GM19043 (cell line): ENCODE data around the gene APOD.
"Not testable (repeated sequence)": the region's sequence is repeated elsewhere in the genome, so short reads cannot be mapped to it uniquely, and the experiment has no call there.

Experiments
- ATAC-seq: cut with Tn5 transposase; IDR thresholded peaks from one replicate; pipeline ENCODE4 v1.9.1; 2021; ENCODE audit warnings: low read depth; ENCODE audit not compliant: unreplicated experiment

The APOD gene

DNA sequence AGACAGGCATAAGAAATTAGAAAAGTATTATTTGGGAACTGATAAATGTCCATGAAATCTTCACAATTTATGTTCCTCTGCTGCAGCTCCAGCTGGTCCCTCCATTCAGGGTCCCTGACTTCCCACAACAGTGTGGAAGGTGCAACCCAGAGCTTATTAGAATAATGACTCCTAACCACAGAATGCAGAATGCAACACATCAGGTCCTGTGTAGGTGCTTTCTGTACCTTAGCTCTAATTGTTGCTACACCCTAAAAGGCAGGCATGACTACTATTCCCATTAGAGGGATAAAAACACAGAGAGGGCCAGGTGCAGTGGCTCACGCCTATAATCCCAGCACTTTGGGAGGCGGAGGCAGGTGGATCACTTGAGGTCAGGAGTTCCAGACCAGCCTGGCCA lies 6.6 kb upstream of the APOD start:
- not testable (repeated sequence) for ATAC-seq

DNA sequence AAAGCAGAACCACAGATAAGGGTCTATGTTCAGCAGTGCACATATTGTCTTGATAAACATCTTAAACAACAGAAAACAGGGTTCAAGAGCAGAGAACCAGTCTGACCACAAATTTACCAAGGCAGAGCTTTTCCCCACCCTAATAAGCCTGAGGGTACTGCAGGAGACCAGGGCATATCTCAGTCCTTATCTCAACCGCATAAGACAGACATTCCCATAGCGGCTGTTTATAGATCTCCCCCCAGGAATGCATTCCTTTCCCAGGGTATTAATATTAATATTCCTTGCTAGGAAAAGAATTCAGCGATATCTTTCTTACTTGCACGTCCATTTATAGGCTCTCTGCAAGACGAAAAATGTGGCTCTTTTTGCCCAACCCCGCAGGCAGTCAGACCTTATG lies 6.1 kb upstream of the APOD start:
- ATAC-seq: not testable (repeated sequence)

DNA sequence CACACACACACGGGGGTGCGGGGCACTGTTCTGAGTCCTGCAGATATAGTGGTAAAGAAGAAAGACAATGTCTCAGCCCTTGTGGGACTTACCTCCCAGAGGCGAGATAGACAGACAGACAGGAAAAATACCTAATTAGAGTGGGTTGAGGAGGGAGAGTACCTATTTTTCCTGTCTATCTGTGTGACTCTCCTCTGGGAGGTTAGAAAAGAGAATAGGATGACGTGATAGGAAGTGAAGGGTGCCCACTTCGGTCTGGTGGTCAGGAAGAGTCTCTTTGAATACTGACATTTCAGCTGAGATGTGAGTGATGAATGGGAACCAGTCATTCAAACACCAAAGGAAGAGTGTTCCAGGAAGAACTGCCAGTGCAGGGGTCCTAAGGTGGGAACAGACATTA lies 4.1 kb upstream of the APOD start:
- ATAC-seq: no peak

DNA sequence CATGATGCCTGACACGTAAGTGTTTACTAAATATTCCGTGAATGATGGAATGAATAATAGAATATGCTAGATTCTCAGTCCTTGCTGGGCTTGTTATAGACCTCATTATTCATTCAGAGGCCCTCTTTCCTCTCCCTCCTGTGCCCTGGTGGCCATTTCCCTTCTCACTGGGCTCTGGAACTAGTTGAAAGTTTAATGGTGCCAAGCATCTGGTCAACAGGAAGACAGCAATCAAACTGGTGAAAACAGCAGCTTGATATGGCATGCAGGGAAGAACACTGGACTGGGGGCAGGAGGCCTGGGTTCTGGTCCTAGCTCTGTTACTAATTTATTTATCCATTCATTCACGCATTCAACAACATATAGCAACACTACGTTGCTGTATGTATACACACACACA lies 3.7 kb upstream of the APOD start:
- ATAC-seq: no peak

- ATAC-seq: no peak
These were observed 767 bp upstream of the APOD start for GRCh38 chr3:195584543-195584870.

GRCh38 chr3:195582947-195583346 lies 793 bp downstream of the APOD start:
- ATAC-seq: no peak

GRCh38 chr3:195580744-195581443 lies 2.8 kb downstream of the APOD start:
- ATAC-seq: no peak

GRCh38 chr3:195579281-195579680 lies 4.5 kb downstream of the APOD start:
- ATAC-seq: no peak

DNA sequence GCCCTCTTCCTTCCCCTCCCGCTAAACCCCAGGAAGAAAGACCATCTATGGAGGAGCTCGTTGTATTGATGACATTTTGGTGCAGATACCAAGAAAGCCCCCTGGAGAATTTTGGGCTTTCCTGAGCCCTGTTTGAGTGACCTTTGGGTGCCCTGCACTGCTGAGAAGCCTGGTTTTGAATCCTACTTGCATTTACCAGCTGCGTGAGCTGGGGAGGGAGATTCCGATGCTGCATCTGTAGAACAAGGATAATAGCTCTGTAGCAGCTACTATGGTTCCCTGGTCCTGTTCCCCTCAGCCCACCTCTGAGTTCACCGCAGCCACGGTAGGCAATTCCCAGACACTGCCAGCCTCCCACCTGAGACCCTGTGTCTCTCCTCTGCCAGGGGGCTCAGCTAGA lies 5.2 kb downstream of the APOD start:
- no peak for ATAC-seq

GRCh38 chr3:195577645-195578177 lies 6.0 kb downstream of the APOD start:
- no peak for ATAC-seq

GRCh38 chr3:195574497-195575304 lies 9.0 kb downstream of the APOD start:
- ATAC-seq: no peak

GRCh38 chr3:195573611-195574496 lies 9.9 kb downstream of the APOD start:
- ATAC-seq: no peak

DNA sequence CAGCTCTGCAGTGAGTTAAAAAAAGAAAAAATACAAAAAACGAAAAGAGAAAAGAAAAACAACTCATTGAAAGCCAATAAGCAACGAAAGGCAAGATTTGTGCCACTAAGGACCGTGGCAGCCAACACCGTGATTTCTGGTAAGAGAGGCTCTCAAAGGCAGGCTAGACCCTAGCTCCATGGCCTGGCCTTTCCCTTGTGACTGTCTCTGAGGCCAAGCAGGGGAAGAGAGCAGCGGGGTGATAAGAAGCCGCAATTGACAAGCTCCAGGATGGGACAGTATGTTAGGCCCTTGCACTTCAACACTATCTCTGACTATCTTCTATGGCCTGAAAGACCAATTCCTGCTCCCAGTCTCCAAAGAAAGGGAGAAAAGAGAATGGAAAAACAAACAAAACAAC lies 12.4 kb downstream of the APOD start:
- no peak for ATAC-seq

DNA sequence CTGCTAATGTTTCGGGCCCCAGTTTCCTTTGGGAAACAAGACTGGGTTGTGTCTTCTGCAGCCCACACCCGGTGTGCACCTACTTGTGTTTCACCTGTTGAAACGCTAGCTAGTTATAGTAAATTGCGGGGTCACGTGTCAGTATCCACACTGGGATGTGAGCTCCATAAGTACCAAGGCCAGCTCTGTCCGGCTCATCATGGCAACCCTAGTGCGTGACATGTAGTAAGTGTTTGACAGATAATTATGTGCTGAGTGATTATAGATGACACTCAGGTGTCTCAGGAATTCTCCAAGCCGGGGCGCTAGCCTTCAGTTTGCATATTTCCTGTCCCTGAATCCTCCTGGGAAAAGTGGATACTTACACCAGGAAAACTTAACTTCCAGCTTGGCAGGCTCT lies 12.8 kb downstream of the APOD start:
- ATAC-seq: no peak

DNA sequence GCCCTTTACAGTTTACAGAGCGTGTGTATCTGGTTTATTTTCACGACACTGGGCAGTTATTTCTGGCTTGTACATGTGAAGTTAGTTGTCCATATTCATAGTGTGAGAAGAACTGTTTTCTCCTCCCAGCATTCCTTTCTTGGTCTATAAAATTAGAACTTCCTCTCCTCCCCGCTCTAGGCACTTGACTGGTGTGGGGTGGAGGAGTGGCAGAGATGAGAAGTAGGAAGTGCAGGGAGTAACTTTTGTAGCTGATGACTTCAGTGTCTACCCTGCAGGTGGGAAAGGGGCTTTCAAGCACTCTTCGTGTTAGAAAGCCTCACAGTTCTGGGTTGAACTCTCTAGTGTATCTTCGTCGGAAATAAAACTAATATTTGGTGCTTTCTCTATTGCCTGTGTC lies 13.4 kb downstream of the APOD start:
- ATAC-seq: no peak

DNA sequence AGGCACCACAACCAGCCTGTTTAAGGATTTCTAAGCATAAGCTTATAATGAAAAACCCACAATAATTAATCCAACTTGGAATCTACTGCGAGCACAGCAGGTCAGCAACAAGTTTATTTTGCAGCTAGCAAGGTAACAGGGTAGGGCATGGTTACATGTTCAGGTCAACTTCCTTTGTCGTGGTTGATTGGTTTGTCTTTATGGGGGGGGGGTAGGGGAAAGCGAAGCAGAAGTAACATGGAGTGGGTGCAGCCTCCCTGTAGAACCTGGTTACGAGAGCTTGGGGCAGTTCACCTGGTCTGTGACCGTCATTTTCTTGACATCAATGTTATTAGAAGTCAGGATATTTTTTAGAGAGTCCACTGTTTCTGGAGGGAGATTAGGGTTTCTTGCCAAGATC lies 15.1 kb downstream of the APOD start:
- no peak for ATAC-seq

- no peak for ATAC-seq
These were observed 16.9 kb downstream of the APOD start for GRCh38 chr3:195566797-195567196.

DNA sequence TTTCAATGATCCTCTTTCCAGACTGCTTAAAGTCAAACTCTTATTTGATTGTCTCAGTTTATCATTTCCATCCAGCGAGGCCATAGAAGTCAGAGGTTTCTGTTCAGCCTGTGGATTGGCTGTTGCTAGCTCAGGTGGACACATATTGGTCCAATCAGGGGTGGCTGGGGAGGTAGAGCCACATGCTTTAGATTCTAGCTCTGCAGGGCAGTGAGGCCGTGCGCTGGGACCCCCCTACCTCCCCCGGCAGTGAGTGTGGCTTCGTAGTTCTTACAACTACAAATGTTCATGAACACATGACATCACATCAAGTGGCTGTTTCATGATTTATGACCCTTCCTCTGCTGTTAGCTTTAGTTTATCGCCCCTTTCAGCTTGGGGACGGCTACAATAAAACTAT lies 18.0 kb downstream of the APOD start:
- no peak for ATAC-seq

DNA sequence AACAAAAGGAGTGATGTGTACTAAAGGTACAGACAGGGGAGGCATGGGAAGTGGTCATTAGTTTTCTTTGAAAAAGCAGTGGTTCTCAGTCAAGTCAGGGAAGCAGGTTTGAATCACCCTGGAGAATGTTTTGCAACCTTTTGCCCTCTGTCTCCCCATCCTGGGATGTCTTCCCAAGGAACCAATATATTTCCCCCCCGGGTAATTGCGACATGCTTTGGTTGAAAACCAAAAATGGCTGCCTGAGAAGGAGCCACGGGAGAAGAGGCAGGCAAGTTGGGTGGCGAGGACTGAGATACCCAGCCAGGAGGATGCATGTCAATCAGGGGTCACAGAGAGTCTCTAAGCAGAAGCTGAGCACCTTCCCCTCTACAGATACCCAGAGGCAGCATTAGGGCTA lies 20.4 kb downstream of the APOD start:
- no peak for ATAC-seq

DNA sequence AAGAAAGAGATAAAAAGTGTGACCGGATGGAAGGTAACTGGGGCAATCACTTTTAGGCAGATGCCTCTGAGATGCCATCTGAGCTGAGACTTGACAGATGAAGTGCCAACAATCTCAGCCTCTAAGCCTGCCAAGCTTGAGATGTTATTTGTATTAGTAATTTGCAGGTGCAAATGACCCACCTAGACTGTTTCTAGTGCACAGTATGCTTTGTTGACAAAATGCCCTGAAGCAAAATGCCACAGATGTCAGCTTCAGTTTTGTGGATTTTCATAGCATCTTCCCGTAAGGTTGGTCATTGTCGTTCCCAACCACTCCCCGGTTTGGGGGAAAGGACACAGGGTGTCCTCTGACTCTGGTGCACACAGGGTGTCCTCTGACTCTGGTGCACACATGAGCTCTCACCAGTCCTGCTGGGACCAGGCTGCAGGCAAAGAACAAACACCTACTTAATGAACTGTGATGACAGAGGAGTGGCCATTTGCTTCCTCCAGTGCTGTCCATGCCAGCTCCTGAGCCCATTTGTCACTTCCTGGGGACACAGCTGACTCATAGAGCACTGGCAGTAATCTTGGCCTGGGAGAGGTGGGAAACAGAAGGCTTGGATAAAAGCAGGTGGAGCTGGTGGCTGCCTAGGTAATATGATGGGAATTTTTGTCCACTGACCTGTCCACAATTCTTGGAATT lies 23.9 kb downstream of the APOD start:
- no peak for ATAC-seq

DNA sequence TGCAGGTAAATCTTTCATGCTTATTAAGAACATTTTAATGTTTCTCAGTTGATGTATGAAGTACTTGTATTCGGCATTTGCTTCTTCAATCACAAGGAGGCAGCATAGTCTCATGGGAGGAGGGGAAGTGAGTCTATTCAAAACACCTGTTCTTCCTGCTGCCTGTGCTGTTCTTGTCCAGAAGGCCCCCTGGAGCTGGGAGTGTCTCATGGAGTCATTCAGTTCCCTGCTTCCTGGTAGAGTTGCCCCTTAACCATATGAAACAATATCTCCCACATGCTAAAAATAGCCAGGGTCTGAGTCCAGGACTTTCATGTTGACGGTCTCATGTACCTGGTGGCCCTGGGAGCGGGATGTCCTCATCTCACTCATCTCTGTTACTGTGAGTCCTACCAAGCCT lies 25.1 kb downstream of the APOD start:
- no peak for ATAC-seq
